ENCODE results near the gene AFG1L.

DNA sequence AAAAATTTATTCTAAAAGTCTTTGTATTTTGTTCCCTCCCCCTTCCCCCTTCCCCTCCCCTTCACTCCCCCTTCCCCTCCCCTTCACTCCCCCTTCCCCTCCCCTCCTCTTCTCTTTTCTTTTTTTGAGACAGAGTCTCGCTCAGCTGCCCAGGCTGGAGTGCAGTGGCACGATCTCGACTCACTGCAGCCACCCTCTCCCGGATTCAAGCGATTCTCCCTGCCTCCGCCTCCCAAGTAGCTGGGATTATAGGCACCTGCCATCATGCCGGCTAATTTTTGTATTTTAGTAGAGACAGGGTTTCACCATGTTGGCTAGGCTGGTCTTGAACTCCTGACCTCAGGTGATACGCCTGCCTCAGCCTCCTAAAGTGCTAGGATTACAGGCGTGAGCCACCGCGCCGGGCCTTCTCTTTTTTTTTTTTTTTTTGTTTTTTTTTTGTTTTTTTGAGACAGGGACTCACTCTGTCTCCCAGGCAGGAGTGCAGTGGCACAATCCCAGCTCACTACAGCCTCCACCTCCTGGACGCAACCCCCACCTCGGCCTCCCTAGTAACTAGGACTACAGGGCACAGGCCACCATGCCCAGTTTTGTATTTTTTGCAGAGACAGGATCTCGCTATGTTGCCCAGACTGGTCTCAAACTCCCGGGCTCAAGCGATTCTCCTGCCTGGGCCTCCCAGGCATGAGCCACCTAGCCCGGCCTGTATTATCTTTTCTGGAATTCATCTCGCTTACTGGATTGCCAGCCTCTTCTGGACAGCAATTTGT is 1.1 kb upstream of the AFG1L start:
- TF ChIP-seq, protein P1, sequence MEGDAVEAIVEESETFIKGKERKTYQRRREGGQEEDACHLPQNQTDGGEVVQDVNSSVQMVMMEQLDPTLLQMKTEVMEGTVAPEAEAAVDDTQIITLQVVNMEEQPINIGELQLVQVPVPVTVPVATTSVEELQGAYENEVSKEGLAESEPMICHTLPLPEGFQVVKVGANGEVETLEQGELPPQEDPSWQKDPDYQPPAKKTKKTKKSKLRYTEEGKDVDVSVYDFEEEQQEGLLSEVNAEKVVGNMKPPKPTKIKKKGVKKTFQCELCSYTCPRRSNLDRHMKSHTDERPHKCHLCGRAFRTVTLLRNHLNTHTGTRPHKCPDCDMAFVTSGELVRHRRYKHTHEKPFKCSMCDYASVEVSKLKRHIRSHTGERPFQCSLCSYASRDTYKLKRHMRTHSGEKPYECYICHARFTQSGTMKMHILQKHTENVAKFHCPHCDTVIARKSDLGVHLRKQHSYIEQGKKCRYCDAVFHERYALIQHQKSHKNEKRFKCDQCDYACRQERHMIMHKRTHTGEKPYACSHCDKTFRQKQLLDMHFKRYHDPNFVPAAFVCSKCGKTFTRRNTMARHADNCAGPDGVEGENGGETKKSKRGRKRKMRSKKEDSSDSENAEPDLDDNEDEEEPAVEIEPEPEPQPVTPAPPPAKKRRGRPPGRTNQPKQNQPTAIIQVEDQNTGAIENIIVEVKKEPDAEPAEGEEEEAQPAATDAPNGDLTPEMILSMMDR (IDR thresholded peaks at IDR 0.05) = no peak
- TF ChIP-seq POLR2A (IDR thresholded peaks at IDR 0.05) (no peak), POLR2AphosphoS5 (IDR thresholded peaks at IDR 0.05; ENCODE audit: insufficient read depth in 1 of 2, low read depth in 1 of 2) (no peak)
